Breast epithelium (tissue), 4 donors: ENCODE measurements around the gene SP8. TPM values are rescaled to one million over a fixed set of nuclear protein-coding genes. Genes with fewer than 3 reads are reported as not detected.

Experiments used
- DNase-seq, 2 donors: peaks; one replicate each; pipeline ENCODE4 v3.0.0-alpha.2; 2019; ENCODE audit warnings: low spot score in 2 of 2
- H3K27ac ChIP-seq, 2 donors: fragments of 200-600 bp; sonication (generic) in 1 of 2; one replicate each; pipeline ENCODE4 v1.5.1; 2016 to 2019; ENCODE audit warnings: mild to moderate bottlenecking in 1 of 2
- H3K27me3 ChIP-seq, 2 donors: fragments of 200-600 bp; sonication (generic) in 1 of 2; one replicate each; pipeline versions ENCODE4 v1.5.1 to v1.6.0; 2017 to 2019; ENCODE audit warnings: control low read depth in 1 of 2, mild to moderate bottlenecking in 1 of 2
- H3K36me3 ChIP-seq: fragments of 200-600 bp; one replicate; pipeline ENCODE4 v1.5.1; 2019
- H3K4me1 ChIP-seq, 2 donors: fragments of 200-600 bp; sonication (generic); one replicate each; pipeline ENCODE4 v1.5.1; 2016 to 2019; ENCODE audit warnings: control low read depth in 1 of 2
- H3K4me3 ChIP-seq, 3 donors: fragments of 200-600 bp; sonication (generic); 1 replicate in 2 of 3; 2 replicates in 1 of 3; pipeline ENCODE4 v1.5.1; 2016 to 2019; ENCODE audit warnings: mild to moderate bottlenecking in 3 of 3, moderate library complexity in 2 of 3
- H3K9me3 ChIP-seq, 2 donors: fragments of 200-600 bp; sonication (generic) in 1 of 2; one replicate each; pipeline ENCODE4 v1.5.1; 2016 to 2019; ENCODE audit warnings: control low read depth in 1 of 2
- CTCF ChIP-seq, 3 donors: fragments of 450-650 bp; IDR thresholded peaks; one replicate each; pipeline ENCODE4 v1.5.1; 2016 to 2017; ENCODE audit warnings: antibody characterized with exemption in 3 of 3, mild to moderate bottlenecking in 3 of 3, moderate library complexity in 3 of 3
- POLR2A ChIP-seq: fragments of 450-650 bp; IDR thresholded peaks from one replicate; pipeline ENCODE4 v1.6.1; 2016; ENCODE audit warnings: antibody characterized with exemption, mild to moderate bottlenecking, moderate library complexity
- POLR2AphosphoS5 ChIP-seq, 3 donors: sonication (generic); formaldehyde crosslinking; IDR thresholded peaks; one replicate each; pipeline ENCODE4 v1.6.1; 2017; ENCODE audit warnings: antibody characterized with exemption in 3 of 3
- intact Hi-C: fragments of 100-400 bp; cut with DNase I; formaldehyde crosslinking; loops from one replicate; pipeline ENCODE4 v1.15.1; 2023; ENCODE audit warnings: low total_unique reads
- total RNA-seq, 3 donors: library from RNA; depleted of rRNA; stranded (reverse); fragments of >200 nt; gene quantifications; one replicate each; pipeline ENCODE4 v1.1.0, GENCODE V29; 2016

The SP8 gene
- total RNA-seq, 3 donors from 2014 or later: not detected

- TF ChIP-seq POLR2AphosphoS5 (IDR thresholded peaks at IDR 0.05) (no peak), POLR2A (no peak), CTCF (IDR thresholded peaks at IDR 0.05) (no peak)
- Histone ChIP-seq H3K4me3 (no peak overlapping the region), H3K9me3 (no peaks in the 10 kb centered on the region), H3K36me3 (no peaks in the 10 kb centered on the region), H3K4me1 (no peaks in the 10 kb centered on the region), H3K27me3 (no peaks in the 10 kb centered on the region), H3K27ac (no peak overlapping the region)
- intact Hi-C loops: no loop called here
- no peak for DNase-seq
These were observed 29.8 kb upstream of the SP8 start for GRCh38 chr7:20816372-20816959.

- no peak overlapping the region for H3K4me3 ChIP-seq
- H3K4me1 ChIP-seq: no peaks in the 10 kb centered on the region
- peaks cover 4 to 9% of the 10 kb centered on the region in 2 donors for H3K9me3 ChIP-seq
- H3K27me3 ChIP-seq: peaks cover 0 to 53% of the 10 kb centered on the region in 2 donors
- DNase-seq: no peak
- H3K27ac ChIP-seq: no peak overlapping the region
- no peaks in the 10 kb centered on the region for H3K36me3 ChIP-seq
- intact Hi-C loops: no loop called here
- no peak for TF ChIP-seq CTCF (IDR thresholded peaks at IDR 0.05)
- TF ChIP-seq POLR2A: no peak
- TF ChIP-seq POLR2AphosphoS5 (IDR thresholded peaks at IDR 0.05): no peak
These were observed 17.7 kb upstream of the SP8 start for GRCh38 chr7:20804345-20804744.

- intact Hi-C loops: no loop called here
- no peak for DNase-seq
- no peaks in the 10 kb centered on the region for H3K36me3 ChIP-seq
- peaks cover 2 to 74% of the 10 kb centered on the region in 2 donors for H3K27me3 ChIP-seq
- no peak overlapping the region for H3K4me3 ChIP-seq
- H3K4me1 ChIP-seq: peaks cover 0 to 8% of the 10 kb centered on the region in 2 donors
- H3K9me3 ChIP-seq: no peaks in the 10 kb centered on the region
- no peak for TF ChIP-seq CTCF (IDR thresholded peaks at IDR 0.05)
- TF ChIP-seq POLR2A: no peak
- no peak for TF ChIP-seq POLR2AphosphoS5 (IDR thresholded peaks at IDR 0.05)
- H3K27ac ChIP-seq: no peak overlapping the region
These were observed 13.1 kb upstream of the SP8 start for GRCh38 chr7:20799566-20800366.

- Histone ChIP-seq H3K36me3 (no peaks in the 10 kb centered on the region), H3K27ac (no peak overlapping the region), H3K4me1 (peaks cover 0 to 8% of the 10 kb centered on the region in 2 donors), H3K27me3 (peaks cover 2 to 80% of the 10 kb centered on the region in 2 donors), H3K4me3 (peak overlapping the region in 2 of 3 donors; percentile 48 to 73), H3K9me3 (no peaks in the 10 kb centered on the region)
- TF ChIP-seq POLR2AphosphoS5 (IDR thresholded peaks at IDR 0.05) (no peak), CTCF (IDR thresholded peaks at IDR 0.05) (no peak), POLR2A (no peak)
- intact Hi-C loops: no loop called here
- DNase-seq: no peak
These were observed 12.0 kb upstream of the SP8 start for GRCh38 chr7:20798694-20799121.

GRCh38 chr7:20798081-20798693, 11.5 kb upstream of the SP8 start:
- no peaks in the 10 kb centered on the region for H3K9me3 ChIP-seq
- TF ChIP-seq POLR2AphosphoS5 (IDR thresholded peaks at IDR 0.05): no peak
- no peak overlapping the region for H3K27ac ChIP-seq
- H3K4me3 ChIP-seq: peak overlapping the region; percentile 37 to 73 (median 48)
- peaks cover 2 to 85% of the 10 kb centered on the region in 2 donors for H3K27me3 ChIP-seq
- DNase-seq: no peak
- intact Hi-C loops: no loop called here
- H3K36me3 ChIP-seq: no peaks in the 10 kb centered on the region
- peaks cover 0 to 8% of the 10 kb centered on the region in 2 donors for H3K4me1 ChIP-seq
